ENCODE data around the gene REEP1.

GRCh38 chr2:86293612-86294011 lies 43.8 kb downstream of the REEP1 start:
- TF ChIP-seq POLR2A (IDR thresholded peaks at IDR 0.05; ENCODE audit: low read length), result no peak
- TF ChIP-seq GATA1 (IDR thresholded peaks at IDR 0.05; ENCODE audit: low read depth, low read length), result no peak
